K562 (cell line): Measurements from ENCODE around the gene BOLA3. TPM values are rescaled to one million over a fixed set of nuclear protein-coding genes. Genes with fewer than 3 reads are reported as not detected.

Source experiments
- BMI1 ChIP-seq: fragments of 150-350 bp; IDR thresholded peaks from 2 replicates; pipeline ENCODE4 v1.6.1; 2014; ENCODE audit warnings: low read length
- EP300 ChIP-seq: IDR thresholded peaks from 2 replicates; pipeline ENCODE4 v1.6.1; 2012; ENCODE audit warnings: low read length, improper control_type of control experiment
- HDAC8 ChIP-seq: fragments of 450-650 bp; IDR thresholded peaks from 2 replicates; pipeline ENCODE4 v1.6.1; 2016; ENCODE audit warnings: mild to moderate bottlenecking, missing genetic modification characterization, moderate library complexity, missing compliant biosample characterization
- MECOM ChIP-seq: fragments of 250-450 bp; sonication (Bioruptor Pico); IDR thresholded peaks from 2 replicates; pipeline ENCODE4 v1.8.0; 2022; ENCODE audit warnings: inconsistent platforms
- MNT ChIP-seq, 2 experiments: fragments of 450-650 bp; conservative IDR thresholded peaks; 2 replicates each; pipeline ENCODE4 v1.6.1; 2017; ENCODE audit warnings: mild to moderate bottlenecking in 2 of 2, moderate library complexity in 2 of 2
- STAT6 ChIP-seq: sonication (generic); formaldehyde crosslinking; IDR thresholded peaks from 2 replicates; pipeline ENCODE4 v1.8.1; 2023; ENCODE audit warnings: mild to moderate bottlenecking, missing genetic modification reagents
- ZNF23 ChIP-seq: fragments of 250-450 bp; sonication (Bioruptor Pico); IDR thresholded peaks from 2 replicates; pipeline ENCODE4 v1.4.0; 2020; ENCODE audit warnings: mild to moderate bottlenecking
- ZNF655 ChIP-seq: fragments of 250-450 bp; sonication (Bioruptor Pico); IDR thresholded peaks from 2 replicates; pipeline ENCODE4 v1.5.0; 2021
- ZNF780A ChIP-seq: fragments of 250-450 bp; sonication (Bioruptor Pico); IDR thresholded peaks from 2 replicates; pipeline ENCODE4 v1.5.0; 2021; ENCODE audit warnings: mild to moderate bottlenecking
- polyA plus RNA-seq, 8 experiments: library from polyadenylated mRNA; depleted of rRNA in 4 of 8; stranded (reverse) in 5 of 8; unstranded in 3 of 8; fragments of >200 nt; fragmentation: Nextera tagmentation in 2 of 8; fragmentation: Illumina TruSeq in 1 of 8; extraction: Ambion mirVana in 2 of 8; extraction: Trizol in 1 of 8; gene quantifications; 2 replicates each; pipeline versions ENCODE4 v1.2.1 to v1.2.3, GENCODE V29; 2011 to 2014; ENCODE audit warnings: inconsistent platforms in 1 of 8, missing spikeins in 1 of 8
- total RNA-seq, 7 experiments: library from RNA; depleted of rRNA in 6 of 7; stranded (reverse); fragments of >200 nt in 6 of 7; fragmentation: Illumina TruSeq in 2 of 7; extraction: Trizol in 2 of 7; gene quantifications; 2 replicates each; pipeline versions ENCODE4 v1.2.1 to v1.2.3, GENCODE V29; 2011 to 2021; ENCODE audit warnings: low replicate concordance in 1 of 7
- TF ChIP-seq, protein P1 (sequence below): IDR thresholded peaks from 2 replicates; pipeline ENCODE4 v1.6.1; 2011; ENCODE audit warnings: borderline replicate concordance, low read depth, mild to moderate bottlenecking, moderate library complexity, low read length; ENCODE audit not compliant: insufficient read depth, poor library complexity, severe bottlenecking
- TF ChIP-seq, protein P2 (sequence below): fragments of 250-450 bp; sonication (Bioruptor Pico); IDR thresholded peaks from 2 replicates; pipeline ENCODE4 v1.8.0; 2021; ENCODE audit warnings: moderate library complexity, mild to moderate bottlenecking, inconsistent platforms
- TF ChIP-seq, protein P3 (sequence below): sonication (generic); formaldehyde crosslinking; IDR thresholded peaks from 2 replicates; pipeline ENCODE4 v1.8.0; 2023; ENCODE audit warnings: mild to moderate bottlenecking, missing genetic modification reagents

Gene BOLA3
- total and polyA plus RNA-seq, 9 of the 15 experiments (the other 6 are each of a cell fraction or from before 2014, with no cell fraction given) = 149 to 619 (median 255) TPM

- TF ChIP-seq ZNF655 (CRISPR knock-in tag) (no peak), EP300 (no peak), ZNF23 (CRISPR knock-in tag) (no peak), MNT (conservative IDR thresholded peaks at IDR 0.05) (peak; percentile 50 to 80; a peak in 3 of 4 replicates), HDAC8 (peak; percentile 80; the same call in 1 of the 2 replicates), ZNF780A (CRISPR knock-in tag) (no peak), MECOM (CRISPR knock-in tag) (no peak), BMI1 (no peak), STAT6 (CRISPR knock-in tag) (no peak)
- TF ChIP-seq, protein P1, sequence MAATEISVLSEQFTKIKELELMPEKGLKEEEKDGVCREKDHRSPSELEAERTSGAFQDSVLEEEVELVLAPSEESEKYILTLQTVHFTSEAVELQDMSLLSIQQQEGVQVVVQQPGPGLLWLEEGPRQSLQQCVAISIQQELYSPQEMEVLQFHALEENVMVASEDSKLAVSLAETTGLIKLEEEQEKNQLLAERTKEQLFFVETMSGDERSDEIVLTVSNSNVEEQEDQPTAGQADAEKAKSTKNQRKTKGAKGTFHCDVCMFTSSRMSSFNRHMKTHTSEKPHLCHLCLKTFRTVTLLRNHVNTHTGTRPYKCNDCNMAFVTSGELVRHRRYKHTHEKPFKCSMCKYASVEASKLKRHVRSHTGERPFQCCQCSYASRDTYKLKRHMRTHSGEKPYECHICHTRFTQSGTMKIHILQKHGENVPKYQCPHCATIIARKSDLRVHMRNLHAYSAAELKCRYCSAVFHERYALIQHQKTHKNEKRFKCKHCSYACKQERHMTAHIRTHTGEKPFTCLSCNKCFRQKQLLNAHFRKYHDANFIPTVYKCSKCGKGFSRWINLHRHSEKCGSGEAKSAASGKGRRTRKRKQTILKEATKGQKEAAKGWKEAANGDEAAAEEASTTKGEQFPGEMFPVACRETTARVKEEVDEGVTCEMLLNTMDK = peak; percentile 99
- TF ChIP-seq, protein P2, sequence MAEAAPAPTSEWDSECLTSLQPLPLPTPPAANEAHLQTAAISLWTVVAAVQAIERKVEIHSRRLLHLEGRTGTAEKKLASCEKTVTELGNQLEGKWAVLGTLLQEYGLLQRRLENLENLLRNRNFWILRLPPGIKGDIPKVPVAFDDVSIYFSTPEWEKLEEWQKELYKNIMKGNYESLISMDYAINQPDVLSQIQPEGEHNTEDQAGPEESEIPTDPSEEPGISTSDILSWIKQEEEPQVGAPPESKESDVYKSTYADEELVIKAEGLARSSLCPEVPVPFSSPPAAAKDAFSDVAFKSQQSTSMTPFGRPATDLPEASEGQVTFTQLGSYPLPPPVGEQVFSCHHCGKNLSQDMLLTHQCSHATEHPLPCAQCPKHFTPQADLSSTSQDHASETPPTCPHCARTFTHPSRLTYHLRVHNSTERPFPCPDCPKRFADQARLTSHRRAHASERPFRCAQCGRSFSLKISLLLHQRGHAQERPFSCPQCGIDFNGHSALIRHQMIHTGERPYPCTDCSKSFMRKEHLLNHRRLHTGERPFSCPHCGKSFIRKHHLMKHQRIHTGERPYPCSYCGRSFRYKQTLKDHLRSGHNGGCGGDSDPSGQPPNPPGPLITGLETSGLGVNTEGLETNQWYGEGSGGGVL (CRISPR knock-in tag) = no peak
- TF ChIP-seq, protein P3, sequence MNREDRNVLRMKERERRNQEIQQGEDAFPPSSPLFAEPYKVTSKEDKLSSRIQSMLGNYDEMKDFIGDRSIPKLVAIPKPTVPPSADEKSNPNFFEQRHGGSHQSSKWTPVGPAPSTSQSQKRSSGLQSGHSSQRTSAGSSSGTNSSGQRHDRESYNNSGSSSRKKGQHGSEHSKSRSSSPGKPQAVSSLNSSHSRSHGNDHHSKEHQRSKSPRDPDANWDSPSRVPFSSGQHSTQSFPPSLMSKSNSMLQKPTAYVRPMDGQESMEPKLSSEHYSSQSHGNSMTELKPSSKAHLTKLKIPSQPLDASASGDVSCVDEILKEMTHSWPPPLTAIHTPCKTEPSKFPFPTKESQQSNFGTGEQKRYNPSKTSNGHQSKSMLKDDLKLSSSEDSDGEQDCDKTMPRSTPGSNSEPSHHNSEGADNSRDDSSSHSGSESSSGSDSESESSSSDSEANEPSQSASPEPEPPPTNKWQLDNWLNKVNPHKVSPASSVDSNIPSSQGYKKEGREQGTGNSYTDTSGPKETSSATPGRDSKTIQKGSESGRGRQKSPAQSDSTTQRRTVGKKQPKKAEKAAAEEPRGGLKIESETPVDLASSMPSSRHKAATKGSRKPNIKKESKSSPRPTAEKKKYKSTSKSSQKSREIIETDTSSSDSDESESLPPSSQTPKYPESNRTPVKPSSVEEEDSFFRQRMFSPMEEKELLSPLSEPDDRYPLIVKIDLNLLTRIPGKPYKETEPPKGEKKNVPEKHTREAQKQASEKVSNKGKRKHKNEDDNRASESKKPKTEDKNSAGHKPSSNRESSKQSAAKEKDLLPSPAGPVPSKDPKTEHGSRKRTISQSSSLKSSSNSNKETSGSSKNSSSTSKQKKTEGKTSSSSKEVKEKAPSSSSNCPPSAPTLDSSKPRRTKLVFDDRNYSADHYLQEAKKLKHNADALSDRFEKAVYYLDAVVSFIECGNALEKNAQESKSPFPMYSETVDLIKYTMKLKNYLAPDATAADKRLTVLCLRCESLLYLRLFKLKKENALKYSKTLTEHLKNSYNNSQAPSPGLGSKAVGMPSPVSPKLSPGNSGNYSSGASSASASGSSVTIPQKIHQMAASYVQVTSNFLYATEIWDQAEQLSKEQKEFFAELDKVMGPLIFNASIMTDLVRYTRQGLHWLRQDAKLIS (CRISPR knock-in tag) = no peak
Measured at GRCh38 chr2:74119912-74120825, 27.5 kb downstream of the BOLA3 start (continued).
